Neutrophil (primary cell): ENCODE measurements around the gene CSTPP1.

Experiments used
- H3K27ac ChIP-seq: fragments of 200-600 bp; sonication (generic); 2 replicates; pipeline ENCODE4 v1.5.1; 2016; ENCODE audit warnings: mild to moderate bottlenecking, moderate library complexity
- H3K27me3 ChIP-seq: fragments of 200-600 bp; sonication (generic); 2 replicates; pipeline ENCODE4 v1.6.0; 2016; ENCODE audit warnings: mild to moderate bottlenecking
- H3K36me3 ChIP-seq: fragments of 200-600 bp; sonication (generic); 2 replicates; pipeline ENCODE4 v1.5.1; 2017
- H3K4me1 ChIP-seq, 2 experiments: fragments of 200-600 bp in 1 of 2; sonication (generic) in 1 of 2; 1 replicate in 1 of 2; 2 replicates in 1 of 2; pipeline versions ENCODE4 v1.5.1 to v1.6.1; 2013 to 2016; ENCODE audit warnings: low read depth in 1 of 2, low read length in 1 of 2, mild to moderate bottlenecking in 1 of 2, moderate library complexity in 1 of 2; ENCODE audit not compliant: control insufficient read depth in 1 of 2, insufficient read depth in 1 of 2
- H3K4me3 ChIP-seq, 2 experiments: fragments of 200-600 bp in 1 of 2; sonication (generic) in 1 of 2; 1 replicate in 1 of 2; 2 replicates in 1 of 2; pipeline ENCODE4 v1.5.1; 2013 to 2016; ENCODE audit warnings: low read depth in 1 of 2, low read length in 1 of 2, mild to moderate bottlenecking in 1 of 2, moderate library complexity in 1 of 2
- H3K9me3 ChIP-seq: fragments of 200-600 bp; sonication (generic); 2 replicates; pipeline ENCODE4 v1.5.1; 2016
- CTCF ChIP-seq: fragments of 200-600 bp; sonication (generic); IDR thresholded peaks from 2 replicates; pipeline ENCODE4 v1.5.1; 2016; ENCODE audit warnings: antibody characterized with exemption

CSTPP1 gene

GRCh38 chr11:46902694-46903093, 33.9 kb upstream of the CSTPP1 start:
- no peak overlapping the region for H3K4me3 ChIP-seq
- no peaks in the 10 kb centered on the region for H3K36me3 ChIP-seq
- peaks cover 13% of the 10 kb centered on the region for H3K27me3 ChIP-seq
- no peak for TF ChIP-seq CTCF
- H3K27ac ChIP-seq: no peak overlapping the region
- no peaks in the 10 kb centered on the region for H3K4me1 ChIP-seq
- H3K9me3 ChIP-seq: no peaks in the 10 kb centered on the region

DNA sequence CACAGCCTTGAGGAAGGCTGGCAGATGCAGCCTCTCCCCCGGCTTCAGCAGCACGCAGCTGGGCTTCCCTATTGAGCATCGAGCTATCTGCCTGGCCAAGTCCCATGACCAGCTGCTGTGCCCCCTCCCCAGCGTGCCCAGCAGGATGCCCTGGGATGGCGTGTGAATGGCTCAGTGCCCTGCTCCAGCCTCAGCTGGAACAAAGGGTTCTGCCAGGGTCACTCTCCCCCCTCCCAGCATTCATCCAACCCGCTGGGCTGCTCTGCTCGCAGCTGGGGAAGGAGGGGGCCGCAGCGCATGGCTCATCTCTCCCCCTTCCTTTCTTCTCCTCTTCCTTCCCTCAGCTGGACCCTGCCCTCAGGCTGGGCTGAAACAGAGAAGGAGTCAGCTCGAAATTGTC, 32.7 kb upstream of the CSTPP1 start:
- no peaks in the 10 kb centered on the region for H3K4me1 ChIP-seq
- H3K9me3 ChIP-seq: no peaks in the 10 kb centered on the region
- H3K27me3 ChIP-seq: peaks cover 13% of the 10 kb centered on the region
- H3K4me3 ChIP-seq: no peak overlapping the region
- no peak for TF ChIP-seq CTCF
- no peaks in the 10 kb centered on the region for H3K36me3 ChIP-seq
- H3K27ac ChIP-seq: no peak overlapping the region

- no peak overlapping the region for H3K27ac ChIP-seq
- no peak overlapping the region for H3K4me3 ChIP-seq
- no peak for TF ChIP-seq CTCF
Measured at GRCh38 chr11:46905806-46906205, 30.8 kb upstream of the CSTPP1 start.

DNA sequence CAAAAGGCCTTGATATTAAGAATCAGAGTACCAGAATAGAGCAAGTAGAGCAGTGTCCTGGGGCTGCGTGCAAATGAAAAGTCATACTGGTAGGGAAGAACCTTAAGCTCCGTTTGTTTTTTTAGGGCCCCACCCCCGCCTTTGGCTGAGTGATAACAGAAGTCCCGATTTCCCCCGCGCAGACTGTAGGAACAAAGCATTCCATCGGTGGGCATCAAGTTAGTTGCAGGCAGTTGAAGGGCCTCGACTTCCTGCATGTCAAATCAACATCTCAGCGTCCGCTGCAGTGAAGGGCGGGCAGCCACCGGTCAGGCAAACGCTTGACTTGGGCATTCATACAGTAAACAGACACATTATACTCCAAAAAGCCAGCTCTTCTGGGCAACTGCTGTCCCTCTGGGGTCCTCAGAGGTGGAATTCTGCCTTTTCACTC, 29.9 kb upstream of the CSTPP1 start:
- H3K36me3 ChIP-seq: no peaks in the 10 kb centered on the region
- H3K9me3 ChIP-seq: no peaks in the 10 kb centered on the region
- H3K4me1 ChIP-seq: no peaks in the 10 kb centered on the region
- no peak overlapping the region for H3K27ac ChIP-seq
- no peak for TF ChIP-seq CTCF
- H3K27me3 ChIP-seq: peaks cover 25% of the 10 kb centered on the region
- H3K4me3 ChIP-seq: no peak overlapping the region

More at GRCh38 chr11:46905806-46906205, 30.8 kb upstream of the CSTPP1 start:
- Histone ChIP-seq H3K9me3 (no peaks in the 10 kb centered on the region), H3K4me1 (no peaks in the 10 kb centered on the region), H3K27me3 (peaks cover 19% of the 10 kb centered on the region), H3K36me3 (no peaks in the 10 kb centered on the region)

GRCh38 chr11:46907606-46908005, 29.0 kb upstream of the CSTPP1 start:
- H3K4me1 ChIP-seq: no peaks in the 10 kb centered on the region
- no peaks in the 10 kb centered on the region for H3K36me3 ChIP-seq
- TF ChIP-seq CTCF: no peak
- no peak overlapping the region for H3K4me3 ChIP-seq
- no peaks in the 10 kb centered on the region for H3K9me3 ChIP-seq
- H3K27me3 ChIP-seq: peaks cover 34% of the 10 kb centered on the region
- no peak overlapping the region for H3K27ac ChIP-seq
